Activated CD4-positive, alpha-beta T cell treated with anti-CD3 and anti-CD28 coated beads for 4 hours (primary cell): ENCODE measurements around the gene RPL18.

Experiments
- DNase-seq, 2 donors: peaks; one replicate each; pipeline ENCODE4 v3.0.0-alpha.2; 2020

The RPL18 gene

DNA sequence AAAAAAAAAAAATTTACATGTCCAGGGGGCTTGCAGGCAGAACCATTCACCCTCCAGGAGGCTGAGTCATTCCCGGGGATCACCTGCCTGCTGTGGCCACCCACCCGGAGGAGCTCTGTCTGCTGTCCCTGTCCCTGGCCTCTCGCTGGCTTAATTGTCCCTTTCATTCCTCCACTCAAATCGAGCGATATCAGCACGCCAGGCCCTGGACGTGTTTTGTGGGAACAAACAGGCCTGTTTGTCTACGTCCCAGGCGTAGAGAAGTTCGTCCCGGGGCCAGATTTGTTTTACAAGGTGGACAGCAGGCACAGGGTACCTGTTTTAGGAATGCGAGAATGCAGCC, 45.8 kb downstream of the RPL18 start:
- no peak for DNase-seq

DNA sequence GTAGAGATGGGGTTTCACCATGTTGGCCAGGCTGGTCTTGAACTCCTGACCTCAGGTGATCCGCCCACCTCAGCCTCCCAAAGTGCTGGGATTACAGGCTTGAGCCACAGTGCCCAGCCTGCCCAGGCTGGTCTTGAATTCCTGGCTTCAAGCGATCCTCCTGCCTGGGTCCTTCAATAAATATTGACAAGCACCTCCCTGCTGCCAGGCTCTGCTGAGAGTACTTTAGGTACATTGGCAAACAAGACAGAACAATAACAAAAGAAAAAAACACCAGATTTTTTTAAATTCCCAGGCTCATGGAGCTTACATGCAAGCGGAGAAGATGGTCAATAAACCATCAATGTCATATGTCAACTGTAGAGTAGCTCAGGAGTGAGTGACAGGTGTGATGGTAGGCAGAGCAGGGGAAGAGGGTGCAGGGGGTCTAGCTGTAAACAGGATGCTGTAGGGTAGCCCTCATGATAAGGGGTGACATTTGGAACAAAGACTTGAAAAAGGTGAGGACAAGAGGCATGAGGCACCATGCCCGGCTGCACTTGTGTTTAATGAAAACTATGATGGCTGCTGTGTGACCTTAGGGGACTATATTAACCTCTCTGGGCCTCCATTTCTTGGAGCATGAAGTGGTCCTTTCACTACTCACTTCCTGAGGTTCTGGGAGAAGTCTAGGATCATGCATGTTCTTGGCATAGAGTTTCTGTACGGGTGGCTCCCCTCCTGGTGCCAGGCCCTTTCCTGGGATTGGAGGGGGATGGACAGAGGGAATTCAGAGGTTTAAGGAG, 47.4 kb downstream of the RPL18 start:
- no peak for DNase-seq

DNA sequence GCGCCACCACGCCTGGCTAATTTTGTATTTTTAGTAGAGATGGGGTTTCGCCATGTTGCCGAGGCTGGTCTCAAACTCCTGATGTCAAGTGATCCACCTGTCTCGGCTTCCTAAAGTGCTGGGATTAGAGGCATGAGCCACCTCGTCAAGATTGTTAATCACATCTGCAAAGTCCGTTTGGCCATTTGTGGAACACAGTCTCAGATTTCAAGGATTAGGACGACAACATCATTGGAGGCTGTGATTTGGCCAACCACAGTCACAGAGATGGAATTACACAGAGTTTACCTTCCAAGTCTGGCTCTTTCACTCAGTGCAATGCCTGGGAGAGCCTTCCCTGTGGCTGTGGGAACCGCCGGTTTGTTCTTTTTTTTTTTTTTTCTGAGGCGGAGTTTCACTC, 49.2 kb downstream of the RPL18 start:
- DNase-seq: no peak

DNA sequence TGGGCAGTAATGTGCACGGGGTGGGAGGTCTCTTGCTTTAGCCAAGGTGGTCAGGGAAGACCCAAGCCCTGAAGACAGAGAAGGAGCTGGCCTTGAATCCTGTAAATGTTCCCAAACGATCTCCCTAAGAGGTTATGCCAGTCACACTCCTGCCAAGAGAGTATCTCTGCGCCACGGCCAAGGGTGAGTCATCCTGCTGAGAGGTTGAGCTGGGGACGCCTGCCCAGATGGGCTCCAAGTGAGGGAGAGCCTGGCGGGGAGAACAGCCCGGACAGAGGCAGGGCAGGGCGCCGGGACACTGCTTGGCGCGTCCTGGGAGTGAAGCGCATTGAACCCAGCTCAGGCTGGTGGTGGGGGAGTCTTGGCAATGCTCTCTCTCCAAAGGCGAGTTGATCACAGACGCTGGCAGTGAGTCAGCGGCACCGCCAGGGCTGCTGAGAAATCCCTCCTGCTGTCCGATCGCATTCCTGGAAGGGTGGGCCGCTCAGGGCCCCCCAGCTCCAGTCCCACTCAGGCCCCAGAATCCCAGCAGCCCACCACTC, 50.6 kb downstream of the RPL18 start:
- no peak for DNase-seq
